CD4-positive, alpha-beta T cell (primary cell): ENCODE data around the gene LGI4. TPM values are rescaled to one million over a fixed set of nuclear protein-coding genes. Genes with fewer than 3 reads are reported as not detected.
A peak's percentile ranks its signal among the peaks of the same experiment; 100 is the strongest.

Source experiments
- ATAC-seq: fragments of 200-7000 bp; cut with Tn5 transposase; one replicate; pipeline ENCODE4 v1.10.0; 2022; ENCODE audit warnings: mild to moderate bottlenecking; ENCODE audit not compliant: poor library complexity
- CTCF ChIA-PET: fragments of 350-600 bp; sonication (Branson Sonifier 250); formaldehyde crosslinking; loops from one replicate; lab custom pipeline; 2021; ENCODE audit warnings: antibody characterized with exemption, inconsistent platforms; lab: Charles Lee
- POLR2A ChIA-PET: fragments of 350-600 bp; sonication (Branson Sonifier 250); formaldehyde crosslinking; loops from one replicate; lab custom pipeline; 2021; ENCODE audit warnings: antibody characterized with exemption, inconsistent platforms; lab: Charles Lee
- DNase-seq, 14 experiments: peaks; one replicate each; pipeline ENCODE4 v3.0.0-alpha.2; 2013 to 2020; ENCODE audit warnings: mixed read lengths in 2 of 14
- H3K27ac ChIP-seq, 2 donors: one replicate each; pipeline versions ENCODE4 v1.5.1 to v1.7.0; 2013; ENCODE audit warnings: low read length in 2 of 2, low read depth in 1 of 2, mild to moderate bottlenecking in 1 of 2
- H3K27me3 ChIP-seq, 2 experiments: 1 replicate in 1 of 2; 2 replicates in 1 of 2; pipeline versions ENCODE4 v1.6.1 to v1.7.0; 2013; ENCODE audit warnings: low read length in 2 of 2, control low read depth in 1 of 2, mild to moderate bottlenecking in 1 of 2, moderate library complexity in 1 of 2; ENCODE audit not compliant: insufficient read depth in 2 of 2, control insufficient read depth in 1 of 2
- H3K36me3 ChIP-seq: one replicate; pipeline ENCODE4 v1.6.1; 2013; ENCODE audit warnings: low read length, control low read depth; ENCODE audit not compliant: insufficient read depth
- H3K4me1 ChIP-seq: one replicate; pipeline ENCODE4 v1.6.1; 2013; ENCODE audit warnings: low read length, control low read depth; ENCODE audit not compliant: insufficient read depth
- H3K4me3 ChIP-seq: one replicate; pipeline ENCODE4 v1.5.1; 2013; ENCODE audit warnings: mild to moderate bottlenecking, low read length, moderate library complexity
- H3K9me3 ChIP-seq, 2 experiments: 1 replicate in 1 of 2; 2 replicates in 1 of 2; pipeline versions ENCODE4 v1.6.1 to v1.7.0; 2013; ENCODE audit warnings: low read length in 2 of 2, mild to moderate bottlenecking in 2 of 2, control low read depth in 1 of 2, moderate library complexity in 1 of 2; ENCODE audit not compliant: control insufficient read depth in 1 of 2, insufficient read depth in 1 of 2
- H3K27ac Mint-ChIP-seq: one replicate; pipeline ENCODE4 v1.8.0; 2020; ENCODE audit warnings: mixed read lengths
- H3K27me3 Mint-ChIP-seq: one replicate; pipeline ENCODE4 v1.8.0; 2021; ENCODE audit warnings: mixed read lengths
- H3K36me3 Mint-ChIP-seq: one replicate; pipeline ENCODE4 v1.8.0; 2021; ENCODE audit warnings: low read depth, mixed read lengths
- H3K4me1 Mint-ChIP-seq: one replicate; pipeline ENCODE4 v1.8.0; 2021; ENCODE audit warnings: low read depth, mixed read lengths
- H3K4me3 Mint-ChIP-seq: one replicate; pipeline ENCODE4 v1.8.0; 2020; ENCODE audit warnings: mild to moderate bottlenecking, mixed read lengths
- H3K9me3 Mint-ChIP-seq: one replicate; pipeline ENCODE4 v1.8.0; 2020; ENCODE audit warnings: mixed read lengths
- intact Hi-C, 2 experiments: fragments of 100-400 bp; cut with DNase I in 1 of 2; cut with micrococcal nuclease in 1 of 2; formaldehyde crosslinking; loops; one replicate each; pipeline versions ENCODE4 v1.15.1 to v1.9.0; 2023 to 2025; cut with DNase I, micrococcal nuclease
- total RNA-seq, 174 experiments: library from RNA in 2 of 174; stranded (reverse) in 2 of 174; gene quantifications; one replicate each; pipeline ENCODE4 v1.2.3 and lab custom pipeline; 2021 to 2026
- TF ChIP-seq, protein P1 (sequence below): fragments of 200-600 bp; IDR thresholded peaks from one replicate; pipeline ENCODE4 v1.8.0; 2022; ENCODE audit warnings: antibody characterized with exemption, mild to moderate bottlenecking

LGI4 gene
- total RNA-seq, 2 experiments from 2014 or later: 0.69 to 0.70 TPM

- peaks cover 13% of the 10 kb centered on the region for H3K4me1 Mint-ChIP-seq
- no peak overlapping the region for H3K27ac Mint-ChIP-seq
- CTCF ChIA-PET: no interaction called here
- H3K9me3 Mint-ChIP-seq: no peaks in the 10 kb centered on the region
- no peak overlapping the region for H3K4me3 ChIP-seq
- POLR2A ChIA-PET: no interaction called here
- no peaks in the 10 kb centered on the region for H3K9me3 ChIP-seq
- no peaks in the 10 kb centered on the region for H3K36me3 Mint-ChIP-seq
- peaks cover 20% of the 10 kb centered on the region for H3K4me1 ChIP-seq
- ATAC-seq: no peak
- TF ChIP-seq, protein P1, sequence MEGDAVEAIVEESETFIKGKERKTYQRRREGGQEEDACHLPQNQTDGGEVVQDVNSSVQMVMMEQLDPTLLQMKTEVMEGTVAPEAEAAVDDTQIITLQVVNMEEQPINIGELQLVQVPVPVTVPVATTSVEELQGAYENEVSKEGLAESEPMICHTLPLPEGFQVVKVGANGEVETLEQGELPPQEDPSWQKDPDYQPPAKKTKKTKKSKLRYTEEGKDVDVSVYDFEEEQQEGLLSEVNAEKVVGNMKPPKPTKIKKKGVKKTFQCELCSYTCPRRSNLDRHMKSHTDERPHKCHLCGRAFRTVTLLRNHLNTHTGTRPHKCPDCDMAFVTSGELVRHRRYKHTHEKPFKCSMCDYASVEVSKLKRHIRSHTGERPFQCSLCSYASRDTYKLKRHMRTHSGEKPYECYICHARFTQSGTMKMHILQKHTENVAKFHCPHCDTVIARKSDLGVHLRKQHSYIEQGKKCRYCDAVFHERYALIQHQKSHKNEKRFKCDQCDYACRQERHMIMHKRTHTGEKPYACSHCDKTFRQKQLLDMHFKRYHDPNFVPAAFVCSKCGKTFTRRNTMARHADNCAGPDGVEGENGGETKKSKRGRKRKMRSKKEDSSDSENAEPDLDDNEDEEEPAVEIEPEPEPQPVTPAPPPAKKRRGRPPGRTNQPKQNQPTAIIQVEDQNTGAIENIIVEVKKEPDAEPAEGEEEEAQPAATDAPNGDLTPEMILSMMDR: no peak
- no peaks in the 10 kb centered on the region for H3K27me3 Mint-ChIP-seq
- intact Hi-C loops: no loop called here
- no peak for DNase-seq
- no peak overlapping the region for H3K4me3 Mint-ChIP-seq
- H3K27ac ChIP-seq: no peak overlapping the region
- no peaks in the 10 kb centered on the region for H3K36me3 ChIP-seq
- H3K27me3 ChIP-seq: no peaks in the 10 kb centered on the region
These were observed 8.9 kb downstream of the LGI4 start for GRCh38 chr19:35125749-35126623.

DNA sequence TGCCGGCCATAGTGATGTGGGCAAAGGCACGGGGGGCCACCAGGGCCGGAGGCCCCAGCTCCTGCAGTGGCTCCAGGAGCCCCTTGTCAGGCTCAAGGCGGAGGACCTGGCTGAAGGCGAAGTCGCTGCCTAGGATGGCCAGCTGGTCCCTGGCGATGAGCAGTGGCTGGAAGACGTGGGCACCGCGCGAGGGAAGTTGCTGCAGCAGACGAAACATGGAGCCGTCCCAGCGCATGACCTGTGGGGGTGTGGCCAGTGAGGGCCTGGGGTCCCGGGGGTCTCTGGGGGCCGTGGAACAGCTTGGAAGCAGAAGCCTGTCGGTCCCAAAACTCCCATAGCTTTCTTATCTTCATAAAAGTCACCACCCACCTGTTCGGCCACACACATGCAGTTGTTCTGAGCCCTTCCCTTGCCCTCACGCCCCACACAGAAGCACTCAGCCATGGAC is 9.6 kb downstream of the LGI4 start:
- H3K27ac ChIP-seq: no peak overlapping the region
- DNase-seq: no peak
- ATAC-seq: no peak
- peaks cover 13% of the 10 kb centered on the region for H3K4me1 Mint-ChIP-seq
- no peaks in the 10 kb centered on the region for H3K9me3 Mint-ChIP-seq
- H3K36me3 ChIP-seq: no peaks in the 10 kb centered on the region
- TF ChIP-seq, protein P1: no peak
- H3K27ac Mint-ChIP-seq: no peak overlapping the region
- no peaks in the 10 kb centered on the region for H3K9me3 ChIP-seq
- CTCF ChIA-PET: interaction anchor here (1.4 kb wide), 1 partner anchor 16 kb away, joined by 3 read pairs; no protein-coding TSS in a partner anchor
- no peaks in the 10 kb centered on the region for H3K36me3 Mint-ChIP-seq
- POLR2A ChIA-PET: interaction anchor here (0.6 to 2.1 kb wide), 4 partner anchors 10 to 86 kb away, joined by 3 to 15 read pairs (median 4); no protein-coding TSS in a partner anchor
- no peak overlapping the region for H3K4me3 ChIP-seq
- intact Hi-C loops: no loop called here
- H3K4me3 Mint-ChIP-seq: no peak overlapping the region
- H3K27me3 Mint-ChIP-seq: no peaks in the 10 kb centered on the region
- H3K4me1 ChIP-seq: peaks cover 20% of the 10 kb centered on the region
- no peaks in the 10 kb centered on the region for H3K27me3 ChIP-seq

DNA sequence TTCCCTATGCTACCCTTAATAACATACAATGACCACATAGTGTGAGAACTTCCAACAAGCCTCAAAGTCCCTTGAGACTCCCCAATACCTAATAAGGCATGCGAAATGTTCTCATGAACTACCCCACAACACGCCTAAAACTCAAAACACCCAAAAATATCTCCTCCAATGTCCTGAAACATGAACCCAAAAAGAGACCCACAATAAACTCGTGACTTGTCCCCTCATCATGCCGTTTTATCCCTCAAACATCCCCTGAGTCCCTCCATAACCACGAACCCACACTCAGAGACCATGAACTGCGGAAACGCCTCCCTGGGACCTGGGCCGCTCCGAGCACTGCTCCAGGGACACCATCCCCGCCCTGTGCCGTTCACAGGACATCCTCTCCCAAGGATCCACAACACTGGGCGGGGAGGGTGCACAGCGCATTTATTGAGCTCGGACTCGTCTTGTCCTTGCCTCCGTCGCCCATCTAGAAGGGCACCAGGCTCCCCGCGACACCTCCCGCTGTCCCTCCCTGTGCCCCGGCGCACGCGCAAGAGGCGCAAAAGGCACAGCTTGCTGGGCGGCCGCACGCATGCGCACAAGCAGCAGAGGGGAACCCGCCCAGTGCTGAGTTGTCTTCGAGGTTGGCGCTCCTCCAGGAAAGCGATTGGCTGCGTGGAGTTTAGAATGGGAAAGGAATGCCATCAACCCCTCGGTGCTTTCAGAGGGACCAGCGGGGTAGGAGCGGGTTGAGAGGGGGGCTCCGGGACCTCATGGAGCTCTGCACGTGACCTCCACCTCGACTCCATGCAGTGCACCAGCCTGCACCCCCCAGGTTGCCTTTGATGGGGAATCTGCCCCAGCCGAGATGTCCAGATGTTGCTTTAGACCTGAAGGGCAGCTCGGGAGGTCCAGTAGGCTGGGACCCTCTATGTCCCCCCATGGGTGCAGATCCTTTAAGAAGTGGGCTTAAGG is 10.5 kb downstream of the LGI4 start:
- Histone ChIP-seq H3K4me3 (peak overlapping the region; percentile 58), H3K27me3 (no peaks in the 10 kb centered on the region), H3K27ac (no peak overlapping the region), H3K9me3 (no peaks in the 10 kb centered on the region), H3K36me3 (no peaks in the 10 kb centered on the region), H3K4me1 (peaks cover 20% of the 10 kb centered on the region)
- intact Hi-C loops: no loop called here
- no peaks in the 10 kb centered on the region for H3K9me3 Mint-ChIP-seq
- H3K27ac Mint-ChIP-seq: peak overlapping the region; percentile 64
- no peaks in the 10 kb centered on the region for H3K36me3 Mint-ChIP-seq
- DNase-seq (peak; percentile 74 to 94 (median 86)), ATAC-seq (peak; percentile 98)
- H3K4me1 Mint-ChIP-seq: peaks cover 13% of the 10 kb centered on the region
- H3K4me3 Mint-ChIP-seq: peak overlapping the region; percentile 75
- CTCF ChIA-PET: interaction anchor here (1.4 kb wide), 1 partner anchor 17 kb away, joined by 3 read pairs; no protein-coding TSS in a partner anchor
- POLR2A ChIA-PET: interaction anchor here (0.6 to 2.1 kb wide), 5 partner anchors 11 to 338 kb away, joined by 3 to 15 read pairs (median 3); no protein-coding TSS in a partner anchor
- H3K27me3 Mint-ChIP-seq: no peaks in the 10 kb centered on the region
- TF ChIP-seq, protein P1: no peak
